Lower lobe of right lung (tissue), 2 donors: ENCODE data around the gene RNF126. TPM values are rescaled to one million over a fixed set of nuclear protein-coding genes. Genes with fewer than 3 reads are reported as not detected.

Source experiments
- ATAC-seq, 2 donors: fragments of 200-7000 bp; cut with Tn5 transposase; one replicate each; pipeline ENCODE4 v1.9.1; 2020 to 2022; ENCODE audit warnings: mild to moderate bottlenecking in 2 of 2, moderate library complexity in 2 of 2
- DNase-seq: peaks from one replicate; pipeline ENCODE4 v3.0.0-alpha.2; 2020
- H3K27ac ChIP-seq: fragments of 200-600 bp; one replicate; pipeline ENCODE4 v1.8.0; 2022
- H3K27me3 ChIP-seq: fragments of 200-600 bp; one replicate; pipeline ENCODE4 v1.8.0; 2022; ENCODE audit warnings: low read depth
- H3K36me3 ChIP-seq: fragments of 200-600 bp; one replicate; pipeline ENCODE4 v1.8.0; 2022; ENCODE audit warnings: mild to moderate bottlenecking
- H3K4me1 ChIP-seq: fragments of 200-600 bp; one replicate; pipeline ENCODE4 v1.8.0; 2022
- H3K4me3 ChIP-seq: fragments of 200-600 bp; one replicate; pipeline ENCODE4 v1.8.0; 2022; ENCODE audit warnings: mild to moderate bottlenecking
- H3K9me3 ChIP-seq: fragments of 200-600 bp; one replicate; pipeline ENCODE4 v1.8.0; 2022
- intact Hi-C: fragments of 100-400 bp; cut with DNase I; formaldehyde crosslinking; loops from one replicate; pipeline ENCODE4 v1.11.0; 2022
- total RNA-seq: library from RNA; stranded (reverse); fragmentation: NEBNext Ultra II Directional; extraction: Animal tissue kit (Norgen Biotek cat#: 25700); gene quantifications from one replicate; pipeline ENCODE4 v1.2.1, GENCODE V29; 2021
- TF ChIP-seq, protein P1 (sequence below): fragments of 200-600 bp; IDR thresholded peaks from one replicate; pipeline ENCODE4 v1.8.0; 2022; ENCODE audit warnings: antibody characterized with exemption, mild to moderate bottlenecking
- donor health status: DM: no; HTN: yes; CAD: no; lungs with severe emphysema.

The RNF126 gene
- total RNA-seq, 1 donor from 2014 or later: 27.0 TPM

DNA sequence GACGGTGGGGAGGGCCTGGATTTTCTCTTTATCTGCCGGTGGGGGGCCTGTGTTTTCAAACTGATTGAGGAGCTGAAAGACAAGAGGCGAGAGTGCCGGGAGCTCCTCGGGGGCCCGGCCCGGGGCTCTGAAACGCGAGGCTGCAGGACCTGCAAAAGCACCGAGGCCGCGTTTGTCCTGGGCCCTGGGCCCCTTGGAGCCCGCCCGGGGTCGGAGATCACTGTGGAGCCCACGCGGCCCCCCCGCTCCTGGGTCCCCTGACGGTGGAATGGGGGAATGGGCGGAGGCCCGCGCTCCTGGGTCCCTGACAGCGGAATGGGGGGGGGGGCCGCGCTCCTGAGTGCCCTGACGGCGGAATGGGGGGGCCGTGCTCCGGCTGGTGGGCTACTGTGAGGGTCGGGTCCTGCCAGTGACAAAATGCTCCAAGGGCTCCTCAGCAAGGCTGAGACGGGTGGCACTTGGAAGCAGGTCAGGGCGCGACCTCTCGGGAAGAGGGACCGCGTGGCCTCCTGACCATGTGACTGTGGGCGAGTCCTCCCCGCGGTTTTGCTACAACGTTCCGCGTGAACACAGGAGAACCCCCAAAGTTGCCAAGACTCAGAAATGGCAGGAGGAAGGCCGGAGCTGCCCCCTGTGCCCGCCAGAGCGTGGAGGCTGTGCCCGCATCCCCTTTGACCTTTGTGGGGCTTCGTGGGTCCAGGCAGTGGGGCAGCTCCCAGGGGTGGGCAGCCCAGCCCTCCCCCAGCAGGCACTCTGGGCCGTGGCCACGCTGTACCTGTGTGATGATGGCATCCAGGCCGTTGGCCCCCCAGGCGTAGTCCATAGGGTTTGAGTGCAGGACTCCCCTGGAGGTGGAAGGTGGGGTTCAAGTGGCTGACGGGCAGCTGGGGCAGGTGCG, 13.9 kb downstream of the RNF126 start:
- intact Hi-C loops: no loop called here
- Histone ChIP-seq H3K4me3 (no peak overlapping the region), H3K27me3 (no peaks in the 10 kb centered on the region), H3K27ac (no peak overlapping the region), H3K4me1 (no peaks in the 10 kb centered on the region), H3K9me3 (no peaks in the 10 kb centered on the region), H3K36me3 (peaks cover 91% of the 10 kb centered on the region)
- DNase-seq (no peak), ATAC-seq (no peak)
- TF ChIP-seq, protein P1, sequence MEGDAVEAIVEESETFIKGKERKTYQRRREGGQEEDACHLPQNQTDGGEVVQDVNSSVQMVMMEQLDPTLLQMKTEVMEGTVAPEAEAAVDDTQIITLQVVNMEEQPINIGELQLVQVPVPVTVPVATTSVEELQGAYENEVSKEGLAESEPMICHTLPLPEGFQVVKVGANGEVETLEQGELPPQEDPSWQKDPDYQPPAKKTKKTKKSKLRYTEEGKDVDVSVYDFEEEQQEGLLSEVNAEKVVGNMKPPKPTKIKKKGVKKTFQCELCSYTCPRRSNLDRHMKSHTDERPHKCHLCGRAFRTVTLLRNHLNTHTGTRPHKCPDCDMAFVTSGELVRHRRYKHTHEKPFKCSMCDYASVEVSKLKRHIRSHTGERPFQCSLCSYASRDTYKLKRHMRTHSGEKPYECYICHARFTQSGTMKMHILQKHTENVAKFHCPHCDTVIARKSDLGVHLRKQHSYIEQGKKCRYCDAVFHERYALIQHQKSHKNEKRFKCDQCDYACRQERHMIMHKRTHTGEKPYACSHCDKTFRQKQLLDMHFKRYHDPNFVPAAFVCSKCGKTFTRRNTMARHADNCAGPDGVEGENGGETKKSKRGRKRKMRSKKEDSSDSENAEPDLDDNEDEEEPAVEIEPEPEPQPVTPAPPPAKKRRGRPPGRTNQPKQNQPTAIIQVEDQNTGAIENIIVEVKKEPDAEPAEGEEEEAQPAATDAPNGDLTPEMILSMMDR: no peak

DNA sequence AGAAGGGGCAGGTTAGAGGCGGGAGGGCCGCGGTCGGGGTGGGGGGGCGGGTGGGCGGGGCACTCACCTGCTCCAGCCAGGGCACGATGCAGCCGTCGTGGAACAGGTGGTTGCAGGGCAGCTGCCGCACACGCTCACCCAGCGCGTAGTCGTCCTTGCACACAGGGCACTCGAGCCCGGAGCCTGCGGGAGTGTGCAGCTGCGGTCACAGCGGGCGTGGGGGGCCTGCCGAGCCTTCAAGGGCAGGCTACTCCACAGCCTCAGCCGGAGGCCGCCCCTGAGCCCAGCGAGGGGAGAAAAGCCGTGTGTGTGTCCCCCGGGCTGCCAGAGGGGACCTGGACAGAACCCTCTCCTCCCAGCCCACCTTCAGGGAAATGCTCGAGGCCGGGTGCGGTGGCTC, 14.7 kb downstream of the RNF126 start:
- no peak overlapping the region for H3K4me3 ChIP-seq
- intact Hi-C loops: no loop called here
- H3K36me3 ChIP-seq: peaks cover 84% of the 10 kb centered on the region
- ATAC-seq (no peak), DNase-seq (no peak)
- H3K27me3 ChIP-seq: no peaks in the 10 kb centered on the region
- no peaks in the 10 kb centered on the region for H3K4me1 ChIP-seq
- H3K9me3 ChIP-seq: no peaks in the 10 kb centered on the region
- TF ChIP-seq, protein P1: no peak
- H3K27ac ChIP-seq: no peak overlapping the region

DNA sequence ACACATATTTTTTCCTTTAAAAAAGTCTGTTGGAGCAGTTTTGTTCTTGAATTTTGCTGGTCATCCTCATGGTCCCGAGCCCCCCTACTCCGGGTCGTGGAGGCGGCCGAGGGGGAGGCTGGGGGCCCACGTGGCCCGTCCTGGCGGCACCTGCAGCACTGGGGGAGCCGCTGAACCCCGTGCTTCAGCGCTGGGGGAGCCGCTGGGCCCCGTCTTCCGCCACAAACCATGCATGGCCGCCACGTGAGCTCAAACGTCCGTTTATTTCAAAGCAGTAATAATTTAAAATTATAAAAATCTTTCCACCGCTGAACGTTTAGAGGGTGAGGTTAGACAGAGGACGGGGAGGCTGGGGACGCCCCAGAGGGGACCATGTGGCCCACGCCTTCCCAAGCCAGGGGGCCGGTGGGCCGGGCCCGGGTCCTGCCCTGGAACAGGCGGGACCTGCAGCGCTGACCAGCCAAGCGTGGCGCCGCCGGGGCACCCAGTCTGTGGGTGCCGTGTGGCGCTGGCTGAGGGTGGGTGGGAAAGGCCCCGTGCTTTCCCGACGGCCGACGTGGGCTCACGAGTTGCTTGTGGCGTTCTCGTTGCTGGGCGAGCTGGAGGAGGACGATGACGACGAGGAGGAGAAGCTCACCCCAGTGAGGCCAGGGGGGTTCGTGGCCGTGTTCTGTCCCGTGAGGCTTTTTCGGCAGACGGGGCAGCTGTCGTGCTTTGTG, 15.3 kb downstream of the RNF126 start:
- intact Hi-C loops: no loop called here
- DNase-seq: no peak
- Histone ChIP-seq H3K27ac (no peak overlapping the region), H3K9me3 (no peaks in the 10 kb centered on the region), H3K27me3 (no peaks in the 10 kb centered on the region), H3K4me1 (no peaks in the 10 kb centered on the region), H3K4me3 (no peak overlapping the region), H3K36me3 (peaks cover 78% of the 10 kb centered on the region)
- ATAC-seq: no peak
- TF ChIP-seq, protein P1: no peak

DNA sequence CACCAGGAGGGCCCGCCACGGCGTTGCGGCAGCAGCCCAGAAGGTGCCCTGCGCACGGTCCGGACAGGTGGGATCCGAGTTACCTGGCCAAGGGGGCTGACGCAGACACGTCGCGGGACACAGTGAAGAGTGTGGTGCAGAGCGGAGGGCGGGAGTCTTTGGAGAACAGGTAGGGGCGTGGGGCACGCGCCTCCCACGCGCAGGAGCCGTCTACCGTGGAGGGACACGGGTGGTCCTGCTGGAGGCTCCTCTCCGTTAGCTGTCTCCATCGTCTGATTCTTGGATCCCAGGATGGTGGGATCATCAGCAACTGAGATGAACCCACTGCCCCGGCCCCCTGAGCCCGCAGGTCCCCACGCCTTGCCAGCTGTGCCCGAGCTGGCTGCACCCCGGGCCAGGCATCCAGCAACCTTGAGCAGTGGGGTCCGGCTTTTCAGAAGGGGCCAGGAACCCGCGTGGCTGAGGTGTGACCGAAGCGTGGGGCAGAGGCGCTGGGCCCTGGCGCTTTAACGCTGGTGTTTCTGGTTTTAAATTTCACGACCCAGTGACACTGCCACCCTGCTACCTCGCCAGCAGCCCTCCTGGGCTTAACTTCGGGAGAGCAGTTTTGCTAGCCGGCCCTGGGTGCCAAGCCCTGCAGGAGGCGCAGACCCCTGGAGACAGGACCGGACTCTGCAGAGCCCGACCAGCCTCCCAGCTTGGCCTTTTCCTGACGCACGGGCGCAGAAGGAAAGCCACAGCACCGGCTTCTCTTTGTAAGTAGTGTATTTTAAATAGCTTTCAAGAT, 16.0 kb downstream of the RNF126 start:
- intact Hi-C loops: no loop called here
- Histone ChIP-seq H3K4me3 (no peak overlapping the region), H3K27ac (no peak overlapping the region), H3K4me1 (no peaks in the 10 kb centered on the region), H3K36me3 (peaks cover 71% of the 10 kb centered on the region), H3K9me3 (no peaks in the 10 kb centered on the region), H3K27me3 (no peaks in the 10 kb centered on the region)
- no peak for ATAC-seq
- no peak for DNase-seq
- TF ChIP-seq, protein P1: no peak
